K562 (cell line): ENCODE measurements around the gene CEL. TPM values are rescaled to one million over a fixed set of nuclear protein-coding genes. Genes with fewer than 3 reads are reported as not detected.

ENCODE experiments used
- ATAC-seq: fragments of 200-7000 bp; cut with Tn5 transposase; 3 replicates; pipeline ENCODE4 v1.9.1; 2020; ENCODE audit warnings: moderate library complexity
- BruUV-seq: library from RNA; stranded (reverse); fragments of 400-500 nt; replicated peaks from 2 replicates; lab custom pipeline; 2021; lab: Mats Ljungman, UMichigan
- CTCF ChIA-PET: fragments of 300-600 bp; formaldehyde crosslinking; extraction: SDS; loops from one replicate; lab custom pipeline; 2021; ENCODE audit warnings: low intra/inter-chr PET ratio; lab: Yijun Ruan, JAX
- POLR2A ChIA-PET: fragments of 300-600, 350-650 bp; sonication (Branson Sonifier 250); formaldehyde crosslinking; extraction: SDS; loops from one replicate; lab custom pipeline; 2021; ENCODE audit warnings: antibody characterized with exemption, inconsistent platforms; lab: Yijun Ruan, JAX
- DNase-seq, 4 experiments: peaks; one replicate each; pipeline versions ENCODE4 v3.0.0 to v3.0.0-alpha.2; 2011 to 2018; ENCODE audit warnings: low spot score in 3 of 4, mixed read lengths in 3 of 4; ENCODE audit errors: extremely low read depth in 1 of 4
- FAIRE-seq: peaks from 2 replicates; lab custom pipeline; 2011; peaks lifted over from hg19 to GRCh38; lab: Jason Lieb, UNC
- H2AFZ ChIP-seq: 2 replicates; pipeline ENCODE4 v1.6.0; 2011; ENCODE audit warnings: low read depth, low read length, control low read depth, inconsistent platforms
- H3K27ac ChIP-seq: fragments of 200-600 bp; 3 replicates; pipeline ENCODE4 v1.8.0; 2011; ENCODE audit warnings: low read depth, mild to moderate bottlenecking, control low read depth, inconsistent platforms, low read length, moderate library complexity, mixed read lengths; ENCODE audit errors: extremely low read depth
- H3K27me3 ChIP-seq, 2 experiments: fragments of 300-600 bp in 1 of 2; 2 replicates in 1 of 2; 3 replicates in 1 of 2; pipeline versions ENCODE4 v1.6.0 to v1.8.0; 2011; ENCODE audit warnings: inconsistent platforms in 2 of 2, low read length in 2 of 2, mild to moderate bottlenecking in 1 of 2, mixed read lengths in 1 of 2, moderate library complexity in 1 of 2; ENCODE audit not compliant: control insufficient read depth in 2 of 2, insufficient read depth in 2 of 2
- H3K36me3 ChIP-seq: fragments of 300-600 bp; 3 replicates; pipeline ENCODE4 v1.8.0; 2011; ENCODE audit warnings: mild to moderate bottlenecking, low read length, inconsistent platforms; ENCODE audit not compliant: control insufficient read depth, insufficient read depth
- H3K4me1 ChIP-seq, 2 experiments: fragments of 200-600 bp in 1 of 2; replicated peaks in 1 of 2; 2 replicates in 1 of 2; 3 replicates in 1 of 2; pipeline versions ENCODE4 v1.5.1 to v1.8.0; 2011; ENCODE audit warnings: inconsistent platforms in 2 of 2, low read length in 2 of 2, mild to moderate bottlenecking in 1 of 2, mixed read lengths in 1 of 2, moderate library complexity in 1 of 2; ENCODE audit not compliant: control insufficient read depth in 2 of 2, insufficient read depth in 2 of 2
- H3K4me2 ChIP-seq: 2 replicates; pipeline ENCODE4 v1.6.1; 2011; ENCODE audit warnings: low read length, control low read depth, inconsistent platforms, mixed read lengths; ENCODE audit not compliant: insufficient read depth
- H3K4me3 ChIP-seq: fragments of 200-600 bp; sonication (generic), shearing (Covaris generic); 2 replicates; pipeline ENCODE4 v1.5.1; 2016; ENCODE audit warnings: control low read depth, inconsistent platforms
- H3K79me2 ChIP-seq: fragments of 200-600 bp; 3 replicates; pipeline ENCODE4 v1.8.0; 2011; ENCODE audit warnings: low read length, inconsistent platforms; ENCODE audit not compliant: control insufficient read depth, insufficient read depth
- H3K9ac ChIP-seq, 2 experiments: 2 replicates each; pipeline versions ENCODE4 v1.6.0 to v1.6.1; 2011; ENCODE audit warnings: low read depth in 2 of 2, low read length in 2 of 2, control low read depth in 1 of 2, inconsistent platforms in 1 of 2, mild to moderate bottlenecking in 1 of 2, mixed read lengths in 1 of 2; ENCODE audit not compliant: insufficient read depth in 1 of 2
- H3K9me1 ChIP-seq: one replicate; pipeline ENCODE4 v1.6.0; 2011; ENCODE audit warnings: inconsistent platforms, mild to moderate bottlenecking, low read length, moderate library complexity; ENCODE audit not compliant: control insufficient read depth, insufficient read depth
- H3K9me3 ChIP-seq: replicated peaks from 2 replicates; pipeline ENCODE4 v1.5.1; 2011; ENCODE audit warnings: low read depth, low read length, inconsistent platforms; ENCODE audit not compliant: control insufficient read depth, insufficient read depth
- H4K20me1 ChIP-seq: replicated peaks from 2 replicates; pipeline ENCODE4 v1.6.1; 2011; ENCODE audit warnings: low read length, inconsistent platforms, mixed read lengths; ENCODE audit not compliant: control insufficient read depth, insufficient read depth
- ATF1 ChIP-seq, 2 experiments: fragments of 450-650 bp in 1 of 2; IDR thresholded peaks; 2 replicates each; pipeline ENCODE4 v1.6.1; 2016; ENCODE audit warnings: missing compliant biosample characterization in 1 of 2, missing genetic modification characterization in 1 of 2
- ETS2 ChIP-seq: IDR thresholded peaks from 2 replicates; pipeline ENCODE4 v1.6.1; 2016; ENCODE audit warnings: borderline replicate concordance, missing genetic modification characterization, mild to moderate bottlenecking, moderate library complexity, missing compliant biosample characterization; ENCODE audit not compliant: poor library complexity, severe bottlenecking
- HDAC1 ChIP-seq, 2 experiments: fragments of 450-650 bp; IDR thresholded peaks; 2 replicates each; pipeline ENCODE4 v1.6.1; 2016 to 2017; ENCODE audit warnings: inconsistent platforms in 1 of 2, mild to moderate bottlenecking in 1 of 2, moderate library complexity in 1 of 2
- MIER1 ChIP-seq: fragments of 450-650 bp; IDR thresholded peaks from 2 replicates; pipeline ENCODE4 v1.6.1; 2016; ENCODE audit warnings: antibody characterized with exemption, mild to moderate bottlenecking, low read depth
- MYBL2 ChIP-seq, 2 experiments: fragments of 450-650 bp in 1 of 2; sonication (generic) in 1 of 2; formaldehyde crosslinking in 1 of 2; IDR thresholded peaks; 2 replicates each; pipeline versions ENCODE4 v1.6.1 to v1.8.1; 2017 to 2022; ENCODE audit warnings: borderline replicate concordance in 1 of 2, inconsistent platforms in 1 of 2, low read depth in 1 of 2, mild to moderate bottlenecking in 1 of 2, missing genetic modification reagents in 1 of 2, moderate library complexity in 1 of 2
- NR2C1 ChIP-seq, 2 experiments: fragments of 450-650 bp; IDR thresholded peaks; 2 replicates each; pipeline ENCODE4 v1.6.1; 2017; ENCODE audit warnings: mild to moderate bottlenecking in 2 of 2, antibody characterized with exemption in 1 of 2, inconsistent platforms in 1 of 2, missing compliant biosample characterization in 1 of 2, missing genetic modification characterization in 1 of 2
- PCBP1 ChIP-seq: fragments of 200-400 bp; formaldehyde crosslinking; IDR thresholded peaks from 2 replicates; pipeline ENCODE4 v1.6.1; 2018; ENCODE audit warnings: mild to moderate bottlenecking, low read depth, low read length; ENCODE audit not compliant: poor library complexity, severe bottlenecking
- POLR2AphosphoS2 ChIP-seq: IDR thresholded peaks from 2 replicates; pipeline ENCODE4 v1.6.1; 2012; ENCODE audit warnings: low read length, improper control_type of control experiment
- PTRF ChIP-seq: fragments of 450-650 bp; IDR thresholded peaks from 2 replicates; pipeline ENCODE4 v1.6.1; 2016; ENCODE audit warnings: mild to moderate bottlenecking, missing genetic modification characterization, missing compliant biosample characterization
- TAL1 ChIP-seq: fragments of 450-650 bp; IDR thresholded peaks from 2 replicates; pipeline ENCODE4 v1.6.1; 2016; ENCODE audit warnings: mild to moderate bottlenecking
- TCFL5 ChIP-seq: fragments of 250-450 bp; sonication (Bioruptor Pico); conservative IDR thresholded peaks from 2 replicates; pipeline ENCODE4 v1.6.1; 2021; ENCODE audit warnings: mild to moderate bottlenecking, moderate library complexity, matching md5 sums
- VEZF1 ChIP-seq: fragments of 200-800 bp; sonication (Bioruptor generic); IDR thresholded peaks from 2 replicates; pipeline ENCODE4 v1.6.1; 2017; ENCODE audit warnings: missing genetic modification characterization, missing compliant biosample characterization
- XRCC4 ChIP-seq: IDR thresholded peaks from one replicate; pipeline ENCODE4 v1.6.1; 2011; ENCODE audit not compliant: insufficient read depth, insufficient read length; ENCODE audit errors: extremely low read depth
- ZNF398 ChIP-seq: fragments of 250-450 bp; sonication (Bioruptor Pico); IDR thresholded peaks from 2 replicates; pipeline ENCODE4 v1.8.0; 2021; ENCODE audit warnings: moderate library complexity, mild to moderate bottlenecking, inconsistent platforms
- WGBS: fragments of 100-300 bp; shearing (Covaris generic); methylation state at CpG from one replicate; pipeline ENCODE4 v1.1.6; 2016; ENCODE audit warnings: low coverage, mixed read lengths; ENCODE audit not compliant: insufficient coverage; ENCODE audit errors: missing lambda C conversion rate; 5-methylcytosine and 5-hydroxymethylcytosine counted together
- in situ Hi-C: fragments of 300-500 bp; cut with MboI; formaldehyde crosslinking; loops from 4 replicates; pipeline ENCODE4 v1.15.0; 2018; ENCODE audit warnings: inconsistent platforms, mixed read lengths
- intact Hi-C: fragments of 100-400 bp; cut with micrococcal nuclease; formaldehyde crosslinking; loops from 2 replicates; pipeline ENCODE4 v1.14.2; 2022
- polyA plus RNA-seq, 8 experiments: library from polyadenylated mRNA; depleted of rRNA in 4 of 8; stranded (reverse) in 5 of 8; unstranded in 3 of 8; fragments of >200 nt; fragmentation: Nextera tagmentation in 2 of 8; fragmentation: Illumina TruSeq in 1 of 8; extraction: Ambion mirVana in 2 of 8; extraction: Trizol in 1 of 8; gene quantifications; 2 replicates each; pipeline versions ENCODE4 v1.2.1 to v1.2.3, GENCODE V29; 2011 to 2014; ENCODE audit warnings: inconsistent platforms in 1 of 8, missing spikeins in 1 of 8
- total RNA-seq, 7 experiments: library from RNA; depleted of rRNA in 6 of 7; stranded (reverse); fragments of >200 nt in 6 of 7; fragmentation: Illumina TruSeq in 2 of 7; extraction: Trizol in 2 of 7; gene quantifications; 2 replicates each; pipeline versions ENCODE4 v1.2.1 to v1.2.3, GENCODE V29; 2011 to 2021; ENCODE audit warnings: low replicate concordance in 1 of 7

CEL gene
- total and polyA plus RNA-seq, 9 of the 15 experiments (the other 6 are each of a cell fraction or from before 2014, with no cell fraction given), result 0.09 to 3.0 (median 0.51) TPM; not detected in 2

GRCh38 chr9:133048595-133048994, 13.2 kb upstream of the CEL start (continued):
- peak; percentile 65 for TF ChIP-seq VEZF1 (CRISPR knock-in tag)

GRCh38 chr9:133049043-133049442, 12.7 kb upstream of the CEL start:
- 0 out of 2 replicates have a peak, but pooled peaks cover 4% of the 10 kb centered on the region for H4K20me1 ChIP-seq
- peak overlapping the region in 1 of 2 experiments; percentile 75; a peak in 1 of 4 replicates for H3K9ac ChIP-seq
- no peak overlapping the region for H3K4me3 ChIP-seq
- no peak for TF ChIP-seq TCFL5
- no peak for TF ChIP-seq POLR2AphosphoS2
- no peak for TF ChIP-seq PTRF (tag)
- no peak for TF ChIP-seq MYBL2 (IDR thresholded peaks at IDR 0.05; ENCODE audit: low read depth)
- TF ChIP-seq MYBL2 (CRISPR knock-in tag; IDR thresholded peaks at IDR 0.05; ENCODE audit: borderline replicate concordance), result no peak
- TF ChIP-seq XRCC4, result no peak
- no peak for TF ChIP-seq NR2C1 (IDR thresholded peaks at IDR 0.05)
- TF ChIP-seq NR2C1 (tag; IDR thresholded peaks at IDR 0.05), result no peak
- no peak for TF ChIP-seq ETS2 (tag)
- TF ChIP-seq PCBP1, result no peak
- TF ChIP-seq HDAC1 (IDR thresholded peaks at IDR 0.05), result no peak
- TF ChIP-seq TAL1, result no peak
- no peak for TF ChIP-seq MIER1
- TF ChIP-seq ATF1 (CRISPR knock-in tag; IDR thresholded peaks at IDR 0.05), result no peak
- no peak for TF ChIP-seq ATF1 (tag; IDR thresholded peaks at IDR 0.05)
- TF ChIP-seq ZNF398 (CRISPR knock-in tag), result no peak
- 95% methylated on average over 11 of the region's 13 CpGs for WGBS
- H3K4me1 ChIP-seq, result peaks cover 0 to 10% of the 10 kb centered on the region in 2 experiments; a peak in 2 of 5 replicates
- FAIRE-seq (no peak), DNase-seq (no peak), ATAC-seq (no peak)
- peaks cover 93% of the 10 kb centered on the region for H3K36me3 ChIP-seq
- no TSS peak for BruUV-seq
- no peak overlapping the region for H2AFZ ChIP-seq
- POLR2A ChIA-PET, result no interaction called here
- no peaks in the 10 kb centered on the region for H3K79me2 ChIP-seq
- CTCF ChIA-PET, result interaction anchor here (0.7 kb wide), 1 partner anchor 54 kb away, joined by 5 read pairs; no protein-coding TSS in a partner anchor
- in situ Hi-C loops (no loop called here), intact Hi-C loops (no loop called here)
- no peak overlapping the region for H3K4me2 ChIP-seq
- H3K9me1 ChIP-seq, result no peaks in the 10 kb centered on the region
- H3K9me3 ChIP-seq, result no peaks in the 10 kb centered on the region
- no peak overlapping the region for H3K27ac ChIP-seq
- H3K27me3 ChIP-seq, result no peaks in the 10 kb centered on the region
